SK-N-SH treated with all-trans-retinoic acid at 6 μM for 48 hours (cell line): ENCODE results near the gene CARD10.

Experiments used
- ATAC-seq: fragments of 200-7000 bp; cut with Tn5 transposase; 3 replicates; pipeline ENCODE4 v1.9.1; 2020; ENCODE audit warnings: mild to moderate bottlenecking, moderate library complexity
- ARNTL ChIP-seq: fragments of 450-650 bp; formaldehyde crosslinking; IDR thresholded peaks from 2 replicates; pipeline ENCODE4 v1.5.0; 2020; ENCODE audit warnings: low read depth, mild to moderate bottlenecking, moderate library complexity, borderline replicate concordance
- BACH2 ChIP-seq: fragments of 250-450 bp; sonication (Bioruptor Pico); IDR thresholded peaks from 2 replicates; pipeline ENCODE4 v1.9.0; 2021; ENCODE audit warnings: mild to moderate bottlenecking, borderline replicate concordance
- CSDC2 ChIP-seq: fragments of 250-450 bp; sonication (Bioruptor Pico); IDR thresholded peaks from 2 replicates; pipeline ENCODE4 v1.5.0; 2020; ENCODE audit warnings: mild to moderate bottlenecking, moderate library complexity
- ESRRG ChIP-seq: fragments of 250-450 bp; sonication (Bioruptor Pico); IDR thresholded peaks from 2 replicates; pipeline ENCODE4 v1.6.1; 2021; ENCODE audit warnings: mild to moderate bottlenecking
- ISL1 ChIP-seq: fragments of 250-450 bp; sonication (Bioruptor Pico); IDR thresholded peaks from 2 replicates; pipeline ENCODE4 v2.1.2; 2022; ENCODE audit warnings: mild to moderate bottlenecking, moderate library complexity
- OSR1 ChIP-seq: fragments of 250-450 bp; sonication (Bioruptor Pico); IDR thresholded peaks from 2 replicates; pipeline ENCODE4 v1.8.0; 2022; ENCODE audit warnings: moderate library complexity, mild to moderate bottlenecking, inconsistent platforms
- PPARA ChIP-seq: fragments of 250-450 bp; sonication (Bioruptor Pico); IDR thresholded peaks from 2 replicates; pipeline ENCODE4 v1.5.0; 2020; ENCODE audit warnings: mild to moderate bottlenecking, borderline replicate concordance
- RARB ChIP-seq: fragments of 250-450 bp; sonication (Bioruptor Pico); IDR thresholded peaks from 2 replicates; pipeline ENCODE4 v1.8.0; 2021; ENCODE audit warnings: mild to moderate bottlenecking, moderate library complexity
- TOX ChIP-seq: fragments of 250-450 bp; sonication (Bioruptor Pico); IDR thresholded peaks from 2 replicates; pipeline ENCODE4 v1.8.0; 2021; ENCODE audit warnings: mild to moderate bottlenecking, moderate library complexity, borderline replicate concordance
- ZC3H10 ChIP-seq: fragments of 250-450 bp; sonication (Bioruptor Pico); IDR thresholded peaks from 2 replicates; pipeline ENCODE4 v1.5.1; 2021; ENCODE audit warnings: mild to moderate bottlenecking, moderate library complexity
- ZFP3 ChIP-seq: fragments of 250-450 bp; sonication (Bioruptor Pico); IDR thresholded peaks from 2 replicates; pipeline ENCODE4 v1.5.0; 2020; ENCODE audit warnings: mild to moderate bottlenecking, moderate library complexity
- ZNF565 ChIP-seq: fragments of 450-650 bp; formaldehyde crosslinking; conservative IDR thresholded peaks from 2 replicates; pipeline ENCODE4 v1.5.0; 2020; ENCODE audit warnings: low read depth, mild to moderate bottlenecking, moderate library complexity
- ZNF70 ChIP-seq: fragments of 450-650 bp; formaldehyde crosslinking; IDR thresholded peaks from 2 replicates; pipeline ENCODE4 v1.5.0; 2020; ENCODE audit warnings: mild to moderate bottlenecking, moderate library complexity
- ZNF8 ChIP-seq: fragments of 450-650 bp; formaldehyde crosslinking; IDR thresholded peaks from 2 replicates; pipeline ENCODE4 v1.5.0; 2020; ENCODE audit warnings: mild to moderate bottlenecking, moderate library complexity
- TF ChIP-seq, protein P1 (sequence below): fragments of 250-450 bp; sonication (Bioruptor Pico); IDR thresholded peaks from 2 replicates; pipeline ENCODE4 v1.8.0; 2021; ENCODE audit warnings: low read depth, mild to moderate bottlenecking, moderate library complexity, borderline replicate concordance
- TF ChIP-seq, protein P2 (sequence below): fragments of 250-450 bp; sonication (Bioruptor Pico); IDR thresholded peaks from 2 replicates; pipeline ENCODE4 v1.8.0; 2020; ENCODE audit warnings: mild to moderate bottlenecking, moderate library complexity, borderline replicate concordance
- TF ChIP-seq, protein P3 (sequence below): fragments of 250-450 bp; sonication (Bioruptor Pico); IDR thresholded peaks from 2 replicates; pipeline ENCODE4 v1.5.1; 2020; ENCODE audit warnings: low read depth, mild to moderate bottlenecking, moderate library complexity
- TF ChIP-seq, protein P4 (sequence below): fragments of 250-450 bp; sonication (Bioruptor Pico); IDR thresholded peaks from 2 replicates; pipeline ENCODE4 v1.5.1; 2021; ENCODE audit warnings: mild to moderate bottlenecking, moderate library complexity
- TF ChIP-seq, protein P5 (sequence below): fragments of 250-450 bp; sonication (Bioruptor Pico); IDR thresholded peaks from 2 replicates; pipeline ENCODE4 v1.5.0; 2020; ENCODE audit warnings: mild to moderate bottlenecking, moderate library complexity

Gene CARD10

DNA sequence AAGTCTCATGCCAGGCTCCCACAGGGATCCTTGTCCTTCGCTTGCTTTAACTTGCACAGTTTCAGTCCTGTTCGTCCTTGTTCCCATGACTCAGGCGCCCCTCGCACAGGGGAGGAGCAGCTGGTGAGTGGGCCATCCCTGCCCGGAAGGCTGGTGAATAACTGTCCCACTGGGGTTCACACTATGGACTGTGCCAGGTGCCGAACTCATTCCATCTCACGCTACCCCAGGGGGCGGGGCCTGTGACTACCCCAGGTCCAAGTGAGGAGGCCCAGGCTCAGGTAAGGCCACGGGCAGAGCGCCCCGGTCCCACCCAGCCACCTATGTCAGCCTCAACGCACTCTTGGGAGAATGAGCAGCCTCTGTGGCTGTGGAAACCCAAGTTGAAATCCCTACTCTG is 7.2 kb upstream of the CARD10 start:
- TF ChIP-seq RARB (CRISPR knock-in tag), result no peak
- no peak for TF ChIP-seq ISL1
- no peak for TF ChIP-seq ESRRG (CRISPR knock-in tag)
- TF ChIP-seq ZC3H10 (CRISPR knock-in tag), result no peak
- TF ChIP-seq, protein P1, sequence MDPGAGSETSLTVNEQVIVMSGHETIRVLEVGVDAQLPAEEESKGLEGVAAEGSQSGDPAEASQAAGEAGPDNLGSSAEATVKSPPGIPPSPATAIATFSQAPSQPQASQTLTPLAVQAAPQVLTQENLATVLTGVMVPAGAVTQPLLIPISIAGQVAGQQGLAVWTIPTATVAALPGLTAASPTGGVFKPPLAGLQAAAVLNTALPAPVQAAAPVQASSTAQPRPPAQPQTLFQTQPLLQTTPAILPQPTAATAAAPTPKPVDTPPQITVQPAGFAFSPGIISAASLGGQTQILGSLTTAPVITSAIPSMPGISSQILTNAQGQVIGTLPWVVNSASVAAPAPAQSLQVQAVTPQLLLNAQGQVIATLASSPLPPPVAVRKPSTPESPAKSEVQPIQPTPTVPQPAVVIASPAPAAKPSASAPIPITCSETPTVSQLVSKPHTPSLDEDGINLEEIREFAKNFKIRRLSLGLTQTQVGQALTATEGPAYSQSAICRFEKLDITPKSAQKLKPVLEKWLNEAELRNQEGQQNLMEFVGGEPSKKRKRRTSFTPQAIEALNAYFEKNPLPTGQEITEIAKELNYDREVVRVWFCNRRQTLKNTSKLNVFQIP (CRISPR knock-in tag), result no peak
- TF ChIP-seq, protein P2, sequence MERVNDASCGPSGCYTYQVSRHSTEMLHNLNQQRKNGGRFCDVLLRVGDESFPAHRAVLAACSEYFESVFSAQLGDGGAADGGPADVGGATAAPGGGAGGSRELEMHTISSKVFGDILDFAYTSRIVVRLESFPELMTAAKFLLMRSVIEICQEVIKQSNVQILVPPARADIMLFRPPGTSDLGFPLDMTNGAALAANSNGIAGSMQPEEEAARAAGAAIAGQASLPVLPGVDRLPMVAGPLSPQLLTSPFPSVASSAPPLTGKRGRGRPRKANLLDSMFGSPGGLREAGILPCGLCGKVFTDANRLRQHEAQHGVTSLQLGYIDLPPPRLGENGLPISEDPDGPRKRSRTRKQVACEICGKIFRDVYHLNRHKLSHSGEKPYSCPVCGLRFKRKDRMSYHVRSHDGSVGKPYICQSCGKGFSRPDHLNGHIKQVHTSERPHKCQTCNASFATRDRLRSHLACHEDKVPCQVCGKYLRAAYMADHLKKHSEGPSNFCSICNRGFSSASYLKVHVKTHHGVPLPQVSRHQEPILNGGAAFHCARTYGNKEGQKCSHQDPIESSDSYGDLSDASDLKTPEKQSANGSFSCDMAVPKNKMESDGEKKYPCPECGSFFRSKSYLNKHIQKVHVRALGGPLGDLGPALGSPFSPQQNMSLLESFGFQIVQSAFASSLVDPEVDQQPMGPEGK (CRISPR knock-in tag), result no peak
- TF ChIP-seq, protein P3, sequence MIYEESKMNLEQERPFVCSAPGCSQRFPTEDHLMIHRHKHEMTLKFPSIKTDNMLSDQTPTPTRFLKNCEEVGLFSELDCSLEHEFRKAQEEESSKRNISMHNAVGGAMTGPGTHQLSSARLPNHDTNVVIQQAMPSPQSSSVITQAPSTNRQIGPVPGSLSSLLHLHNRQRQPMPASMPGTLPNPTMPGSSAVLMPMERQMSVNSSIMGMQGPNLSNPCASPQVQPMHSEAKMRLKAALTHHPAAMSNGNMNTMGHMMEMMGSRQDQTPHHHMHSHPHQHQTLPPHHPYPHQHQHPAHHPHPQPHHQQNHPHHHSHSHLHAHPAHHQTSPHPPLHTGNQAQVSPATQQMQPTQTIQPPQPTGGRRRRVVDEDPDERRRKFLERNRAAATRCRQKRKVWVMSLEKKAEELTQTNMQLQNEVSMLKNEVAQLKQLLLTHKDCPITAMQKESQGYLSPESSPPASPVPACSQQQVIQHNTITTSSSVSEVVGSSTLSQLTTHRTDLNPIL (CRISPR knock-in tag), result no peak
- no peak for TF ChIP-seq PPARA
- no peak for TF ChIP-seq ZNF565 (CRISPR knock-in tag)
- TF ChIP-seq ARNTL (CRISPR knock-in tag), result no peak
- no peak for TF ChIP-seq OSR1 (CRISPR knock-in tag)
- no peak for TF ChIP-seq ZNF8
- no peak for TF ChIP-seq CSDC2 (CRISPR knock-in tag)
- TF ChIP-seq, protein P4, sequence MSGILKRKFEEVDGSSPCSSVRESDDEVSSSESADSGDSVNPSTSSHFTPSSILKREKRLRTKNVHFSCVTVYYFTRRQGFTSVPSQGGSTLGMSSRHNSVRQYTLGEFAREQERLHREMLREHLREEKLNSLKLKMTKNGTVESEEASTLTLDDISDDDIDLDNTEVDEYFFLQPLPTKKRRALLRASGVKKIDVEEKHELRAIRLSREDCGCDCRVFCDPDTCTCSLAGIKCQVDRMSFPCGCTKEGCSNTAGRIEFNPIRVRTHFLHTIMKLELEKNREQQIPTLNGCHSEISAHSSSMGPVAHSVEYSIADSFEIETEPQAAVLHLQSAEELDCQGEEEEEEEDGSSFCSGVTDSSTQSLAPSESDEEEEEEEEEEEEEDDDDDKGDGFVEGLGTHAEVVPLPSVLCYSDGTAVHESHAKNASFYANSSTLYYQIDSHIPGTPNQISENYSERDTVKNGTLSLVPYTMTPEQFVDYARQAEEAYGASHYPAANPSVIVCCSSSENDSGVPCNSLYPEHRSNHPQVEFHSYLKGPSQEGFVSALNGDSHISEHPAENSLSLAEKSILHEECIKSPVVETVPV (CRISPR knock-in tag), result no peak
- TF ChIP-seq TOX (CRISPR knock-in tag), result no peak
- TF ChIP-seq ZNF70 (CRISPR knock-in tag), result no peak
- TF ChIP-seq ZFP3 (CRISPR knock-in tag), result no peak
- TF ChIP-seq BACH2 (CRISPR knock-in tag), result no peak
- ATAC-seq, result no peak; the same call in 2 of the 3 replicates

DNA sequence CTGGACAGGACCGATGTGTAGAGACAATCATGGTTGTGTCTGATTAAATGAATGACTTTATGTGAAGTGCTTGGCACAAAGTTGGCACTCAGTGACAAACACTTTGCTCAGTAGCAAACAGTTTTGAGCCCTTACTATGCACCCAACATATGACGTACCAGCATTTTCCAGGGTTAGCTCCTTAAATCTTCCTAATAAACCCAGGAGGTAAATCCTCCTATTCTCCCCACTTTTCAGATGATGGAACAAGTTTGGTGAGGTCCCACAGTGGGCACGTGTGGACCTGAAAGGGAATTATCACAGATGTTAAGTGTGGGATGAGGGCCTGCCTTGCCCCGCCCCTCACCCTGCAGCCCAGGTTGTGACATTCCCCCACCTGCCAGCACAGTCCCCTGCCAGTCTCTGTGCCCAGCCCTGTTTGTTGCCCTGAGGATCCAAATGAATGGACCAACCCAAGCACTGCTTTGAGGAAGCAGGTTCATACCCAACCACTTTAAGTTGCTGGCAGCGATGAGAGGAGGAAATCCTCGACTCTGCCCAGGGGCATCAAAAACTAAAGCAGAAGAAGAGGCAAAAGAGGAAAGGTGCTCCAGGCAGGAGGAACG is 6.6 kb upstream of the CARD10 start:
- peak; percentile 6; the same call in 2 of the 3 replicates for ATAC-seq
- TF ChIP-seq ZC3H10 (CRISPR knock-in tag) (no peak), ZNF70 (CRISPR knock-in tag) (no peak), OSR1 (CRISPR knock-in tag) (no peak), ISL1 (no peak), CSDC2 (CRISPR knock-in tag) (no peak), PPARA (no peak)
- TF ChIP-seq, protein P5, sequence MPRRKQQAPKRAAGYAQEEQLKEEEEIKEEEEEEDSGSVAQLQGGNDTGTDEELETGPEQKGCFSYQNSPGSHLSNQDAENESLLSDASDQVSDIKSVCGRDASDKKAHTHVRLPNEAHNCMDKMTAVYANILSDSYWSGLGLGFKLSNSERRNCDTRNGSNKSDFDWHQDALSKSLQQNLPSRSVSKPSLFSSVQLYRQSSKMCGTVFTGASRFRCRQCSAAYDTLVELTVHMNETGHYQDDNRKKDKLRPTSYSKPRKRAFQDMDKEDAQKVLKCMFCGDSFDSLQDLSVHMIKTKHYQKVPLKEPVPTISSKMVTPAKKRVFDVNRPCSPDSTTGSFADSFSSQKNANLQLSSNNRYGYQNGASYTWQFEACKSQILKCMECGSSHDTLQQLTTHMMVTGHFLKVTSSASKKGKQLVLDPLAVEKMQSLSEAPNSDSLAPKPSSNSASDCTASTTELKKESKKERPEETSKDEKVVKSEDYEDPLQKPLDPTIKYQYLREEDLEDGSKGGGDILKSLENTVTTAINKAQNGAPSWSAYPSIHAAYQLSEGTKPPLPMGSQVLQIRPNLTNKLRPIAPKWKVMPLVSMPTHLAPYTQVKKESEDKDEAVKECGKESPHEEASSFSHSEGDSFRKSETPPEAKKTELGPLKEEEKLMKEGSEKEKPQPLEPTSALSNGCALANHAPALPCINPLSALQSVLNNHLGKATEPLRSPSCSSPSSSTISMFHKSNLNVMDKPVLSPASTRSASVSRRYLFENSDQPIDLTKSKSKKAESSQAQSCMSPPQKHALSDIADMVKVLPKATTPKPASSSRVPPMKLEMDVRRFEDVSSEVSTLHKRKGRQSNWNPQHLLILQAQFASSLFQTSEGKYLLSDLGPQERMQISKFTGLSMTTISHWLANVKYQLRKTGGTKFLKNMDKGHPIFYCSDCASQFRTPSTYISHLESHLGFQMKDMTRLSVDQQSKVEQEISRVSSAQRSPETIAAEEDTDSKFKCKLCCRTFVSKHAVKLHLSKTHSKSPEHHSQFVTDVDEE (CRISPR knock-in tag), result no peak
- TF ChIP-seq, protein P2 (CRISPR knock-in tag), result no peak
